ENCODE data around the gene C1QTNF1.

The C1QTNF1 gene

DNA sequence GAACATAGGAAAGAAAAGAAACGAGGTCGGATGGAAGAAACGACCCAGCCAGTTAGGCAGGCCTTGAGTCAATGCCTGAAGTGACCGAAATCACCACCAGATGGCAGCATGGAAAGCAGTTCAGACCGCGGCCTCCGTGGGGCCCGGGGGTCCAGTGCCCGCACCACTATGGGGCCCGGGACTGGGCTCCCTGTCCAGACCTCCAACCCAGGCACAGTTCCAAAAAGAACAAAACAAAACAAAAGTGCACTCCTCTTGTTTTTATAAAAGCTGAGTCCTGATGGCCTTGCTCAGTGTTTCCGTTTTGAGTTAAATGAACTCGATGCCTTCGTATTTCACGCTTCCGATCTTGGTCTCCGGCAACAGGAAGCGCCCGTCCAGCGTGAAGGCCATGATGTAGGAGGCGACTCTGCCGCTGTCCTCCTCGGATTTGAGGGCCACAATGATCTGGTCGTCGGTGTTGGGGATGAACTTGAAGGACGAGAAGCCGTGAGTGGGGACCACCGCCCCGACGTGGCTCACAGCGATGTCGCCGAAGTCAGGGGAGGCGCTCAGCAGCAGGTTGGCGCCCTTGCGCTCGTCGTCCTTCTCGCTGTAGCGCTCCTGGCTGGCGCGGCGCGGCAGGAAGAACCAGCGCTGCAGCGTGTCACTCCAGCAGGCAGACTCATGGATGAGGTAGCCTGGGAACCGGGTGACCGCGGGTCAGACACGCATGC is 30.6 kb upstream of the C1QTNF1 start:
- no peaks in the 10 kb centered on the region for H3K9me3 ChIP-seq (ENCODE audit: control insufficient read depth, low read length)
- no peak overlapping the region for H3K4me2 ChIP-seq (ENCODE audit: low read length)
- peaks cover 24% of the 10 kb centered on the region for H3K4me1 ChIP-seq
- H3K79me2 ChIP-seq = peaks cover 6% of the 10 kb centered on the region
- no peak overlapping the region for H3K4me3 ChIP-seq (ENCODE audit: low read depth, low read length)
- peak overlapping the region; percentile 3 for H3K27ac ChIP-seq
- H3K36me3 ChIP-seq (ENCODE audit: control insufficient read depth, insufficient read depth, low read length) = no peaks in the 10 kb centered on the region
- no peak overlapping the region for H3K9ac ChIP-seq
- peak overlapping the region; percentile 23 for H2AFZ ChIP-seq
- TF ChIP-seq, protein P1, sequence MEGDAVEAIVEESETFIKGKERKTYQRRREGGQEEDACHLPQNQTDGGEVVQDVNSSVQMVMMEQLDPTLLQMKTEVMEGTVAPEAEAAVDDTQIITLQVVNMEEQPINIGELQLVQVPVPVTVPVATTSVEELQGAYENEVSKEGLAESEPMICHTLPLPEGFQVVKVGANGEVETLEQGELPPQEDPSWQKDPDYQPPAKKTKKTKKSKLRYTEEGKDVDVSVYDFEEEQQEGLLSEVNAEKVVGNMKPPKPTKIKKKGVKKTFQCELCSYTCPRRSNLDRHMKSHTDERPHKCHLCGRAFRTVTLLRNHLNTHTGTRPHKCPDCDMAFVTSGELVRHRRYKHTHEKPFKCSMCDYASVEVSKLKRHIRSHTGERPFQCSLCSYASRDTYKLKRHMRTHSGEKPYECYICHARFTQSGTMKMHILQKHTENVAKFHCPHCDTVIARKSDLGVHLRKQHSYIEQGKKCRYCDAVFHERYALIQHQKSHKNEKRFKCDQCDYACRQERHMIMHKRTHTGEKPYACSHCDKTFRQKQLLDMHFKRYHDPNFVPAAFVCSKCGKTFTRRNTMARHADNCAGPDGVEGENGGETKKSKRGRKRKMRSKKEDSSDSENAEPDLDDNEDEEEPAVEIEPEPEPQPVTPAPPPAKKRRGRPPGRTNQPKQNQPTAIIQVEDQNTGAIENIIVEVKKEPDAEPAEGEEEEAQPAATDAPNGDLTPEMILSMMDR (IDR thresholded peaks at IDR 0.05) = peak; percentile 86
- H3K27me3 ChIP-seq (ENCODE audit: control insufficient read depth, insufficient read depth, low read length) = no peaks in the 10 kb centered on the region

DNA sequence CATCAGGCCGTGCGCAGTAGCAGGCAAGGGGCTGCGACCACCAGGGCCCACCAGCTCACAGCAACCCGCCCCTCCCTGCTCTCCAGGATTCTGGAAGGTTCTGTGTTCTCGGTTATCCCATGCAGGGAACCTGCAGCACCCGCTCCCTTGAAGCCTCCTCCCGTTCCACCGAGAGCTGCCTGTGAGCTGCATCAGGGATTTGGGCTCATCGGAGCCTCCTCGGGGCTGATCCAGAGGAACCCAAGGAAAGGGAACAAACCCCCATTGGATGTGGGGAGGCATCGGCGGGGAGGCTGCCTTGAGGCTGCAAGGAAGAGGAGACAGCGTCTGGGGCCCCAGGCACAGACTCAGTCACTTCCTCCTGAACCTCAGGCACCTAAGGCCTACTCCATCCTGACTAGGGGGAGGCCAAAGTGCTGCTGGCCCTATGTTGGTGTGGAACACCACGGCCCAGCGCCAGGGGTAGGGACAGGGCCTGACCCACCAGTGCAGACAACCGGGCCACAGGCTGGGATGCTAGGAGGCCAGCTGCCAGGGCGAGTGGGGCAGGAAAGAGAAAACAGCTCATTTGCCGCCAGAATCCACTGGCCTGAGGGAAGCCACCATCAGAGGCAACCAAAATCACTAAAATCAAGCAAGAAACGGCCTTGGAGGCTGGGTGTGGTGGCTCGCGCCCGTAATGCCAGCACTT is 29.8 kb upstream of the C1QTNF1 start:
- H3K9ac ChIP-seq = no peak overlapping the region
- peaks cover 6% of the 10 kb centered on the region for H3K79me2 ChIP-seq
- TF ChIP-seq, protein P1 (IDR thresholded peaks at IDR 0.05) = no peak
- H2AFZ ChIP-seq = no peak overlapping the region
- H3K9me3 ChIP-seq (ENCODE audit: control insufficient read depth, low read length) = no peaks in the 10 kb centered on the region
- H3K4me2 ChIP-seq (ENCODE audit: low read length) = no peak overlapping the region
- H3K4me3 ChIP-seq (ENCODE audit: low read depth, low read length) = no peak overlapping the region
- no peak overlapping the region for H3K27ac ChIP-seq
- H3K27me3 ChIP-seq (ENCODE audit: control insufficient read depth, insufficient read depth, low read length) = no peaks in the 10 kb centered on the region
- H3K36me3 ChIP-seq (ENCODE audit: control insufficient read depth, insufficient read depth, low read length) = no peaks in the 10 kb centered on the region
- H3K4me1 ChIP-seq = peaks cover 24% of the 10 kb centered on the region

DNA sequence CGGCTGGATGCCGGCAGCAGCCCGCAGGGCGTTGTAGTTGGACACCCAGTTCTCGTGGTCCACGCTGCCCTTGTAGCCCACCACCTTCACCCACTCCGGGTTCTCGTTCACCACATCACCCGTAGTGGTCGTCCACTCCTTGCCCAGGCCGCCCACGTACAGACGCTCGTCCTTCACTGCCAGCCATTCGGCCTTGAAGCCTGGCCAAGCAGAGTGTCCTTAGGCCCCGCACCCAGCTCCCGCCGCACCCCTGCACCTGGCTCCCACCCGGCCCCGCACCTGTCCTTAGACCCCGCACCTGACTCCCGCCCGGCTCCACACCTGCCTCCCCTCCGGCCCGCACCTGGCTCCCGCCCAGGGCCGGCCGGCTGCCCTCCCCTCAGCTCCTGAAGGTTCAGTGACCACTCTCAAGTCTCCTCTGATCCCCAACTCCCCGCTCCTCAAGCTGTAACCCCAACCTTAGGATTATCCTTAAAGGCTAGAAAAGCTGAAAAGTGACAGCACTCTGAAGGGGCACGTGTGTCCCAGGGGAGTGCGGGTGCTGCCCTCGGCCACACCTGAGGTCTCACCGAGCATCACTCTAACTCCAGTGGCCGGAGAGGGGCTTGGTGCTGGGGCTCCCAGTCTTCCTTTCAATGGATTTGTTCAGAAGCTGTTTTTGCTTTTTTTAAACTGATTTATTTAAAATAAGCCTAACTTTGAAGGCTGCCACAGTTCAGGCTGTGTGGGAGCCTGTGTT is 28.8 kb upstream of the C1QTNF1 start:
- H3K27me3 ChIP-seq (ENCODE audit: control insufficient read depth, insufficient read depth, low read length) = no peaks in the 10 kb centered on the region
- no peak overlapping the region for H3K9ac ChIP-seq
- H3K4me1 ChIP-seq = peaks cover 24% of the 10 kb centered on the region
- no peak overlapping the region for H3K4me3 ChIP-seq (ENCODE audit: low read depth, low read length)
- H2AFZ ChIP-seq = no peak overlapping the region
- peak overlapping the region; percentile 69 for H3K27ac ChIP-seq
- TF ChIP-seq, protein P1 (IDR thresholded peaks at IDR 0.05) = no peak
- H3K36me3 ChIP-seq (ENCODE audit: control insufficient read depth, insufficient read depth, low read length) = no peaks in the 10 kb centered on the region
- peak overlapping the region; percentile 37 for H3K4me2 ChIP-seq (ENCODE audit: low read length)
- H3K79me2 ChIP-seq = peaks cover 6% of the 10 kb centered on the region
- no peaks in the 10 kb centered on the region for H3K9me3 ChIP-seq (ENCODE audit: control insufficient read depth, low read length)

DNA sequence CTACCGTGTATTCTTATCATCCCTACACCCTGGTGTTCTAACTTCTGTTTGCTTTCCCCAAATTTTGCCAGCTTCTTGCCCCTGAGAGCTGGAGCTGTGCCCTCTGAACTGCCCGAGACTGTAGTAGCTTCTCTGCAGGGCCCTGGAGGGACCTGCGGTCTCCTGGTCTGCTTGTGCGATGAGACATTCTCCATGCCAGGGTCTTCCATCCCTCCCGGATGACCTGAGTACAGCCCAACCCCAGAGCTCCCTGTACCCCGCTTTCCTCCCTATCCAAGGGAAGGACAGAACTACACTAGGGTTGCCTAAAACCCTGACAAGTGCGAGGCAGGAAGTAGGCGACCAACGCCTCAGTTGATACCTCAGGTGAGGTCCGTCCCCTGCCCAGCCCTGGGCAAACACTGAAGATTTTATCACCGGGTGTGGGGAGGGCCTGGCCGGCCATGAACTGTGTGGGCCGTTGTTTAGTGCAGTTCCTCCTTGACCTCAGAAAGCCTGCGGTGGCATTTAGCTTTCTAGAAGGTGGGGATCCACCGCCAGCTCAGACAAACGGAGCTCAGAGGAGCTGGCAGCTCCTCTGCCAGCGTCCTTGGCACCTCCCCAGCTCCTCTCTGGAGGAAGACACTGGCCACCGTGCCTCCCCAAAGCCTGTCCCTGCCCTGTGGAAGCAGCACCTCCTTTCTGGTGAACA is 28.1 kb upstream of the C1QTNF1 start:
- TF ChIP-seq, protein P1 (IDR thresholded peaks at IDR 0.05) = no peak
- H2AFZ ChIP-seq = peak overlapping the region; percentile 1
- peak overlapping the region; percentile 69 for H3K27ac ChIP-seq
- H3K79me2 ChIP-seq = peaks cover 8% of the 10 kb centered on the region
- H3K36me3 ChIP-seq (ENCODE audit: control insufficient read depth, insufficient read depth, low read length) = no peaks in the 10 kb centered on the region
- no peak overlapping the region for H3K9ac ChIP-seq
- peak overlapping the region; percentile 39 for H3K4me2 ChIP-seq (ENCODE audit: low read length)
- H3K9me3 ChIP-seq (ENCODE audit: control insufficient read depth, low read length) = no peaks in the 10 kb centered on the region
- H3K4me1 ChIP-seq = peaks cover 24% of the 10 kb centered on the region
- H3K27me3 ChIP-seq (ENCODE audit: control insufficient read depth, insufficient read depth, low read length) = no peaks in the 10 kb centered on the region
- H3K4me3 ChIP-seq (ENCODE audit: low read depth, low read length) = peak overlapping the region; percentile 31

Measured in parathyroid adenoma (tissue), 2 donors.